ENCODE measurements around the gene PIP5K1C. TPM values are rescaled to one million over a fixed set of nuclear protein-coding genes. Genes with fewer than 3 reads are reported as not detected.

The PIP5K1C gene
- total and polyA plus RNA-seq, 9 of the 15 experiments (the other 6 are each of a cell fraction or from before 2014, with no cell fraction given): 0.38 to 22.1 (median 4.1) TPM

- TF ChIP-seq PKNOX1 (IDR thresholded peaks at IDR 0.05) (peak; percentile 26; the same call in 1 of the 2 replicates), BRD4 (IDR thresholded peaks at IDR 0.05) (peak; percentile 83), ETS2 (tag; IDR thresholded peaks at IDR 0.05; ENCODE audit: borderline replicate concordance, poor library complexity, severe bottlenecking) (no peak), POLR2AphosphoS5 (IDR thresholded peaks at IDR 0.05; ENCODE audit: control insufficient read depth, insufficient read depth, low read depth, low read length) (no peak), ZBTB33 (CRISPR knock-in tag; IDR thresholded peaks at IDR 0.05) (0 out of 2 replicates have a peak, but pooled peaks have one; percentile 33), EP300 (IDR thresholded peaks at IDR 0.05; ENCODE audit: low read length) (peak; percentile 48), BRCA1 (IDR thresholded peaks at IDR 0.05) (no peak), BRCA1 (CRISPR knock-in tag; IDR thresholded peaks at IDR 0.05) (no peak), ZNF639 (CRISPR knock-in tag; conservative IDR thresholded peaks at IDR 0.05 in 1 of 2, IDR thresholded peaks at IDR 0.05 in 1 of 2) (peak in 1 of 2 experiments; percentile 20; a peak in 2 of 4 replicates), POLR2A (conservative IDR thresholded peaks at IDR 0.05) (peak; percentile 79), ZNF24 (IDR thresholded peaks at IDR 0.05) (no peak), ZNF324 (CRISPR knock-in tag; IDR thresholded peaks at IDR 0.05) (no peak), C11orf30 (IDR thresholded peaks at IDR 0.05; ENCODE audit: low read depth) (no peak), CREM (IDR thresholded peaks at IDR 0.05; ENCODE audit: low read depth) (peak; percentile 96), CHD1 (IDR thresholded peaks at IDR 0.05; ENCODE audit: low read length) (peak; percentile 67), MCM2 (IDR thresholded peaks at IDR 0.05; ENCODE audit: low read depth) (no peak), SAFB (IDR thresholded peaks at IDR 0.05; ENCODE audit: borderline replicate concordance, low read depth, low read length) (no peak), JUND (IDR thresholded peaks at IDR 0.05; ENCODE audit: borderline replicate concordance, low read depth, low read length) (peak; percentile 97), JUND (tag; IDR thresholded peaks at IDR 0.05; ENCODE audit: borderline replicate concordance, low read depth, low read length) (peak; percentile 97), ATF3 (IDR thresholded peaks at IDR 0.05) (peak; percentile 97), ATF3 (CRISPR knock-in tag; conservative IDR thresholded peaks at IDR 0.05) (no peak; the same call in 1 of the 2 replicates), SMARCA4 (IDR thresholded peaks at IDR 0.05) (peak; percentile 48), NR2C2 (CRISPR knock-in tag; IDR thresholded peaks at IDR 0.05) (0 out of 2 replicates have a peak, but pooled peaks have one; percentile 35), NR2C2 (tag; IDR thresholded peaks at IDR 0.05) (no peak), MCM5 (IDR thresholded peaks at IDR 0.05; ENCODE audit: low read depth) (no peak)
Measured at GRCh38 chr19:3669947-3670795, 30.1 kb downstream of the PIP5K1C start (continued).
